Chondrocyte (in vitro differentiated cells): ENCODE results near the gene TMEM165. TPM values are rescaled to one million over a fixed set of nuclear protein-coding genes. Genes with fewer than 3 reads are reported as not detected.

ENCODE experiments used
- DNase-seq: peaks from one replicate; pipeline ENCODE4 v3.0.0; 2021; ENCODE audit warnings: mixed read lengths, low spot score
- H3K27ac Mint-ChIP-seq: one replicate; pipeline ENCODE4 v1.8.0; 2021; ENCODE audit warnings: mild to moderate bottlenecking, moderate library complexity, mixed read lengths; ENCODE audit not compliant: unreplicated experiment
- H3K27me3 Mint-ChIP-seq: 2 replicates; pipeline ENCODE4 v1.8.0; 2021; ENCODE audit warnings: low read depth, mixed read lengths
- H3K36me3 Mint-ChIP-seq: 2 replicates; pipeline ENCODE4 v1.8.0; 2021; ENCODE audit warnings: low read depth, mixed read lengths
- H3K4me1 Mint-ChIP-seq: 2 replicates; pipeline ENCODE4 v1.8.0; 2021; ENCODE audit warnings: low read depth, mild to moderate bottlenecking, mixed read lengths
- H3K4me3 Mint-ChIP-seq: one replicate; pipeline ENCODE4 v1.8.0; 2021; ENCODE audit warnings: mild to moderate bottlenecking, moderate library complexity, mixed read lengths; ENCODE audit not compliant: unreplicated experiment
- H3K9me3 Mint-ChIP-seq: 2 replicates; pipeline ENCODE4 v1.8.0; 2021; ENCODE audit warnings: low read depth, mixed read lengths
- CTCF ChIP-seq: fragments of 200-600 bp; sonication (generic); IDR thresholded peaks from 2 replicates; pipeline ENCODE4 v1.5.0; 2021; ENCODE audit warnings: antibody characterized with exemption, mild to moderate bottlenecking, moderate library complexity
- total RNA-seq: library from RNA; stranded (reverse); gene quantifications from 3 replicates; pipeline ENCODE4 v1.2.1, GENCODE V29; 2021

Gene TMEM165
- total RNA-seq, 1 donor from 2014 or later = 111 TPM

- no peak for DNase-seq
These were observed 31.9 kb upstream of the TMEM165 start for GRCh38 chr4:55363691-55364351.

GRCh38 chr4:55364691-55365344 is 30.9 kb upstream of the TMEM165 start:
- Mint-ChIP-seq H3K4me1 (peaks cover 11% of the 10 kb centered on the region), H3K9me3 (no peaks in the 10 kb centered on the region), H3K4me3 (no peak overlapping the region), H3K27ac (no peak overlapping the region), H3K27me3 (no peaks in the 10 kb centered on the region), H3K36me3 (peaks cover 10% of the 10 kb centered on the region)
- no peak for TF ChIP-seq CTCF
- DNase-seq = no peak

More at GRCh38 chr4:55363691-55364351, 31.9 kb upstream of the TMEM165 start:
- TF ChIP-seq CTCF = no peak
- Mint-ChIP-seq H3K27me3 (no peaks in the 10 kb centered on the region), H3K27ac (no peak overlapping the region), H3K36me3 (peaks cover 9% of the 10 kb centered on the region), H3K4me1 (peaks cover 20% of the 10 kb centered on the region), H3K4me3 (no peak overlapping the region), H3K9me3 (no peaks in the 10 kb centered on the region)

- Mint-ChIP-seq H3K36me3 (peaks cover 14% of the 10 kb centered on the region), H3K4me1 (peaks cover 11% of the 10 kb centered on the region), H3K27ac (no peak overlapping the region), H3K27me3 (no peaks in the 10 kb centered on the region), H3K4me3 (no peak overlapping the region), H3K9me3 (no peaks in the 10 kb centered on the region)
- no peak for DNase-seq
- TF ChIP-seq CTCF = no peak
These were observed 30.4 kb upstream of the TMEM165 start for GRCh38 chr4:55365345-55365728.

GRCh38 chr4:55366621-55367020 is 29.1 kb upstream of the TMEM165 start:
- Mint-ChIP-seq H3K27me3 (no peaks in the 10 kb centered on the region), H3K36me3 (peaks cover 14% of the 10 kb centered on the region), H3K27ac (peak overlapping the region; percentile 42), H3K4me3 (no peak overlapping the region), H3K9me3 (no peaks in the 10 kb centered on the region), H3K4me1 (peaks cover 11% of the 10 kb centered on the region)
- DNase-seq = no peak
- TF ChIP-seq CTCF = no peak

- peaks cover 11% of the 10 kb centered on the region for H3K4me1 Mint-ChIP-seq
- no peak overlapping the region for H3K4me3 Mint-ChIP-seq
- H3K36me3 Mint-ChIP-seq = peaks cover 12% of the 10 kb centered on the region
- H3K27ac Mint-ChIP-seq = peak overlapping the region; percentile 42
- no peaks in the 10 kb centered on the region for H3K27me3 Mint-ChIP-seq
- no peak for DNase-seq
- no peaks in the 10 kb centered on the region for H3K9me3 Mint-ChIP-seq
- TF ChIP-seq CTCF = no peak
These were observed 28.6 kb upstream of the TMEM165 start for GRCh38 chr4:55367084-55367722.
